Brain microvascular endothelial cell (primary cell): ENCODE measurements around the gene HNRNPLL.

ENCODE experiments used
- DNase-seq: peaks from one replicate; pipeline ENCODE4 v3.0.0-alpha.2; 2020
- H3K27ac ChIP-seq: fragments of 250-450 bp; sonication (Bioruptor Pico); 2 replicates; pipeline ENCODE4 v1.5.1; 2020; ENCODE audit warnings: mild to moderate bottlenecking, moderate library complexity
- H3K27me3 ChIP-seq: fragments of 250-450 bp; sonication (Bioruptor Pico); replicated peaks from 2 replicates; pipeline ENCODE4 v1.5.1; 2020; ENCODE audit warnings: mild to moderate bottlenecking
- H3K36me3 ChIP-seq: fragments of 250-450 bp; sonication (Bioruptor Pico); replicated peaks from 2 replicates; pipeline ENCODE4 v1.5.1; 2020; ENCODE audit warnings: mild to moderate bottlenecking
- H3K4me3 ChIP-seq: 2 replicates; pipeline ENCODE4 v1.5.1; 2011; ENCODE audit warnings: low read depth, mild to moderate bottlenecking, control low read depth, low read length, moderate library complexity
- in situ Hi-C: cut with HindIII; loops from 2 replicates; pipeline ENCODE4 v1.10.0; 2017; ENCODE audit warnings: low sequenced_read_pairs, low pct_ligation_motif_present
- TF ChIP-seq, protein P1 (sequence below): IDR thresholded peaks from 2 replicates; pipeline ENCODE4 v1.5.1; 2011; ENCODE audit warnings: low read depth, mild to moderate bottlenecking, moderate library complexity, low read length, control low read depth, inconsistent platforms; ENCODE audit errors: missing control alignments

HNRNPLL gene

DNA sequence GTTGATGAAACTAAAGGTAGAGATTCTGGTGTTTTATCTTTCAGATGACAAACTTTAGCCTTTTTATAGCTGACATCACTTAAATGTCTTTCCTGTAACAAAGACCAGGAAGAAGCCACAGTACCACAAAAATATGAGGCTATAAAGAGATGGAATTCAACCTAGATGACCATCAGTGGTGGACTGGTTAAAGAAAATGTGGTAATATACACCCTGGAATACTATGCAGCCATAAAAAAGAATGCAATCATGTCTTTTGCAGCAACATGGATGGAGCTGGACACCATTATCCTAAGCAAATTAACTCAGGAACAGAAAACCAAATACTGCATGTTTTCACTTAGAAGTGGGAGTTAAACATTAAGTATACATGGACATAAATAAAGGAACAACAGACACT is 18.3 kb upstream of the HNRNPLL start:
- TF ChIP-seq, protein P1, sequence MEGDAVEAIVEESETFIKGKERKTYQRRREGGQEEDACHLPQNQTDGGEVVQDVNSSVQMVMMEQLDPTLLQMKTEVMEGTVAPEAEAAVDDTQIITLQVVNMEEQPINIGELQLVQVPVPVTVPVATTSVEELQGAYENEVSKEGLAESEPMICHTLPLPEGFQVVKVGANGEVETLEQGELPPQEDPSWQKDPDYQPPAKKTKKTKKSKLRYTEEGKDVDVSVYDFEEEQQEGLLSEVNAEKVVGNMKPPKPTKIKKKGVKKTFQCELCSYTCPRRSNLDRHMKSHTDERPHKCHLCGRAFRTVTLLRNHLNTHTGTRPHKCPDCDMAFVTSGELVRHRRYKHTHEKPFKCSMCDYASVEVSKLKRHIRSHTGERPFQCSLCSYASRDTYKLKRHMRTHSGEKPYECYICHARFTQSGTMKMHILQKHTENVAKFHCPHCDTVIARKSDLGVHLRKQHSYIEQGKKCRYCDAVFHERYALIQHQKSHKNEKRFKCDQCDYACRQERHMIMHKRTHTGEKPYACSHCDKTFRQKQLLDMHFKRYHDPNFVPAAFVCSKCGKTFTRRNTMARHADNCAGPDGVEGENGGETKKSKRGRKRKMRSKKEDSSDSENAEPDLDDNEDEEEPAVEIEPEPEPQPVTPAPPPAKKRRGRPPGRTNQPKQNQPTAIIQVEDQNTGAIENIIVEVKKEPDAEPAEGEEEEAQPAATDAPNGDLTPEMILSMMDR: no peak
- in situ Hi-C loops: no loop called here
- Histone ChIP-seq H3K4me3 (no peak overlapping the region), H3K27me3 (no peaks in the 10 kb centered on the region), H3K27ac (no peak overlapping the region), H3K36me3 (no peaks in the 10 kb centered on the region)
- DNase-seq: no peak

DNA sequence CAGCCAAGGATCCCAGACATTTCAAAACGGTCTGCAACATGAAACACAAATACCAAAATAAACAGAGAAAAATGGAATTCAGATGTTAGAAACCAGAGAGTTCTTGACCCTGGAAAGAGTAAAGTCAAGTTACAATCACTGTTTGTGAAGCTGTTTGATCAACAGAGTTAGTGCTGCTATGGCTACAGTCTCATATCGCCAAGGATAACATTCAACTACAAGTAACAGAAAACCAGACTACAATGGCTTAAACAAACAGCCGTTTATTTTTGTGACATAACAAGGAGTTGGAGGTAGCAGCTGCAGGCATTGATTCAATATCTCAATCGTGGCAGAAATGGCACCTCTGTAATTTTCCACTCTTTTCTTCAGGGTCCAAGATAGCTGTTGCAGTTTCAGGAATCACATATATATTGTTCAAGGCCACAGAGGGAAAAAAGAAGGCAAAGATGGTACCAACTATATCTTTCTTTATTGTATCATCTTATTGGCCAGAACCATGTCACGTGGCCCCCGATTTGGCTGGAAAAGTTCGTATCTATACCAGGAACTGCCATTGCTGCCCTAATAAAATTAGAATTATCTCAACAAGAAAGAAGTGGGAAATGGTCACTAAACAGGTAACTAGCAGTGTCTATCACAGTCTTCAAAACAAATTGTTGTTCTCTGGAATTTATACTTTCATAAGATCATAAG is 17.7 kb upstream of the HNRNPLL start:
- Histone ChIP-seq H3K27ac (no peak overlapping the region), H3K4me3 (no peak overlapping the region), H3K36me3 (no peaks in the 10 kb centered on the region), H3K27me3 (no peaks in the 10 kb centered on the region)
- in situ Hi-C loops: no loop called here
- peak; percentile 67 for DNase-seq
- TF ChIP-seq, protein P1: no peak

DNA sequence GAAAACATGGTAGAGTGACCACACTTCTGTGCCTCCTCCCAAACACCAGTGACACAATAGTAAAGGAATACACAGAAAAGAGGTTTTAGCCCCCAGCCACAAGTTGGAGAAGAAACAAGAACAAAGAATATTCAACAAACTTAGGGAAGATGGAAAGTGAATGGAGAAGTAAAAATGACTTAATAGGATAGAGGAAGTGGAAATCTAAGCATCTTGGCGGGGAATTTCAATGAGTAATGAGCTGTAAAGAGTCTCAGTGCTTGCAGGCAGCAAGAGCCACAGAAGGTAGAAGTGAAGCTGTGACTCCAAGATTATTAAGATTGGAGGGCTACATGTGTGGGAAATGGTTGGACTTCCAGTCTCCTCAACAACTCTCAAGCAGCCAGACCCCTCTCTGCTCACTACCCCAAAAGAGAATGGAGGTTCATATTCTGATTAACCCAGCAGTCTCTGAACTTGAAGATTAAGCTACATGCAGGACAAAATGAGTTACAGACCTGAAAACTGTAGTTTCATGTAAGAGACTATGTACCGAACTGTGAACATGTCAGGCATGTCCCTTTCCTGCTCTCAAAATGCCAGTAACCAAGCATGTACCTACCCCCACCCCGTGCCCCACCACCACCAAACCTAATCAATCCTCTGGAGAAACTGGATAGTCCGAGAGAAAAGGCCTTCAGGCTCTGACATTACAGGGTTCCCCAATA is 16.9 kb upstream of the HNRNPLL start:
- H3K27me3 ChIP-seq: no peaks in the 10 kb centered on the region
- TF ChIP-seq, protein P1: no peak
- in situ Hi-C loops: no loop called here
- no peak overlapping the region for H3K4me3 ChIP-seq
- peak overlapping the region; percentile 14 for H3K27ac ChIP-seq
- H3K36me3 ChIP-seq: no peaks in the 10 kb centered on the region
- DNase-seq: no peak

DNA sequence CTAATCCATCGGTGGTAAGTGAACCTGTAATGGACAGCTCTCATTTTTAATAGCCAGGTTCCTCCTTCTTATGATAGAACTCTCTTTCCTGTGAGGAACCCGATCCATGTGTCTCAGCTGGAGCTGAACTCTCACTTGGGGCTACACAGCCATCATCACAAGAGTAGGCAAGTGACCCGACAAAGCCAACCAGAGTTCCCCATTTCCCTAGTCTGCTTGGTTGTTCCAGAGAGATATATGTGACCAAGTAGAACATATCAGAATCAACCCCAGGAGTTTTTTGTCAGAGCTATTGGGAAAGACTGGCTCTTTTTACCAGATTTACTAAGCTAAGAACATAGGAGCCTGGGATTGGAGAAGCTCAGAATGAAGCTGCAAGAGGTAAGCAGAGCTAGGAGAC is 14.6 kb upstream of the HNRNPLL start:
- in situ Hi-C loops: no loop called here

DNA sequence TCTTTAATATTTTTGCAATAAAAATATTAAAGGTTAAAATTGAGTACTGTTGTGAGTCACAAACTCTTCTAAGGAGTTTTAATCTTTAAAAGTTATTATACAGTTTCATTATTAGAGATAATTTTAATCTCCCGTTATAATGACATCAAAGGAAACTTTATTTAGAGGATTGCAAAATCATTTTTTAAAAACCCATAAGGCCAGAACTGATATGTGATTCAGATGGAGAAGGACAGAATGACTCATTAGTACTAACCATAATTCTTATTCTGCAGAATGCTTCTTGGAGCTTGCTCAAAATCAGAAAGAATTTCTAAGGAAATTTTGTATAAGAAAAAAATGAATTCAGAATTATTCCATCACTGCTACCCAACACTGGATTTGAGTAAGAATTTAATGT is 12.5 kb upstream of the HNRNPLL start:
- no peak for DNase-seq

More for the DNA sequence above, 14.6 kb upstream of the HNRNPLL start:
- H3K27ac ChIP-seq: no peak overlapping the region
- DNase-seq: no peak
- TF ChIP-seq, protein P1: no peak
- no peaks in the 10 kb centered on the region for H3K36me3 ChIP-seq
- no peak overlapping the region for H3K4me3 ChIP-seq
- no peaks in the 10 kb centered on the region for H3K27me3 ChIP-seq

More for the DNA sequence above, 12.5 kb upstream of the HNRNPLL start:
- Histone ChIP-seq H3K27me3 (no peaks in the 10 kb centered on the region), H3K27ac (no peak overlapping the region), H3K36me3 (no peaks in the 10 kb centered on the region), H3K4me3 (no peak overlapping the region)
- TF ChIP-seq, protein P1: no peak
- in situ Hi-C loops: no loop called here
